ENCODE data around the gene PTAR1.

DNA sequence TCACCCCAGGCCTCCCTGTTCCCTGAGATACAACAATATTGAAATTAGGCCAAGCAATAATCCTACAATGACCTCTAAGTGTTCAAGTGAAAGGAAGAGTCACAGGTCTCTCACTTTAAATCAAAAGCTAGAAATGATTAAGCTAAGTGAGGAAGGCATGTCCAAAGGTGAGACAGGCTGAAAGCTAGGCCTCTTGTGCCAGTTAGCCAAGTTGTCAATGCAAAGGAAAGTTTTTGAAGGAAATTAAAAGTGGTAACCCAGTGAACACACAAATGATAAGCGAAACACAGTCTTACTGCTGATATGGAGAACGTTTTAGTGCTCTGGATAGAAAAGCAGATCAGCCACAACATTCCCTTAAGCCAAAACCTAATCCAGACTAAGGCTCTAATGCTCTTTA is 39.8 kb downstream of the PTAR1 start:
- TF ChIP-seq, protein P1, sequence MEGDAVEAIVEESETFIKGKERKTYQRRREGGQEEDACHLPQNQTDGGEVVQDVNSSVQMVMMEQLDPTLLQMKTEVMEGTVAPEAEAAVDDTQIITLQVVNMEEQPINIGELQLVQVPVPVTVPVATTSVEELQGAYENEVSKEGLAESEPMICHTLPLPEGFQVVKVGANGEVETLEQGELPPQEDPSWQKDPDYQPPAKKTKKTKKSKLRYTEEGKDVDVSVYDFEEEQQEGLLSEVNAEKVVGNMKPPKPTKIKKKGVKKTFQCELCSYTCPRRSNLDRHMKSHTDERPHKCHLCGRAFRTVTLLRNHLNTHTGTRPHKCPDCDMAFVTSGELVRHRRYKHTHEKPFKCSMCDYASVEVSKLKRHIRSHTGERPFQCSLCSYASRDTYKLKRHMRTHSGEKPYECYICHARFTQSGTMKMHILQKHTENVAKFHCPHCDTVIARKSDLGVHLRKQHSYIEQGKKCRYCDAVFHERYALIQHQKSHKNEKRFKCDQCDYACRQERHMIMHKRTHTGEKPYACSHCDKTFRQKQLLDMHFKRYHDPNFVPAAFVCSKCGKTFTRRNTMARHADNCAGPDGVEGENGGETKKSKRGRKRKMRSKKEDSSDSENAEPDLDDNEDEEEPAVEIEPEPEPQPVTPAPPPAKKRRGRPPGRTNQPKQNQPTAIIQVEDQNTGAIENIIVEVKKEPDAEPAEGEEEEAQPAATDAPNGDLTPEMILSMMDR (IDR thresholded peaks at IDR 0.05) = no peak
- TF ChIP-seq ZFX (IDR thresholded peaks at IDR 0.05; ENCODE audit: borderline replicate concordance) = no peak
